B cell (primary cell): ENCODE data around the gene APOL6. TPM values are rescaled to one million over a fixed set of nuclear protein-coding genes. Genes with fewer than 3 reads are reported as not detected.

ENCODE experiments used
- ATAC-seq: fragments of 200-7000 bp; cut with Tn5 transposase; one replicate; pipeline ENCODE4 v1.10.0; 2021; ENCODE audit warnings: low read depth, mild to moderate bottlenecking, moderate number of reproducible peaks, moderate library complexity
- CTCF ChIA-PET: fragments of 350-600 bp; sonication (Branson Sonifier 250); formaldehyde crosslinking; loops from one replicate; lab custom pipeline; 2021; ENCODE audit warnings: antibody characterized with exemption, inconsistent platforms; lab: Charles Lee
- POLR2A ChIA-PET: fragments of 350-600 bp; sonication (Branson Sonifier 250); formaldehyde crosslinking; loops from one replicate; lab custom pipeline; 2021; ENCODE audit warnings: antibody characterized with exemption; lab: Charles Lee
- DNase-seq: peaks from one replicate; pipeline ENCODE4 v3.0.0; 2013
- H2AFZ ChIP-seq: 2 replicates; pipeline ENCODE4 v1.6.1; 2012; ENCODE audit warnings: mild to moderate bottlenecking, low read depth, low read length; ENCODE audit not compliant: insufficient read depth, poor library complexity, severe bottlenecking
- H3K27ac ChIP-seq, 2 donors: 1 replicate in 1 of 2; 2 replicates in 1 of 2; pipeline ENCODE4 v1.5.1; 2012 to 2013; ENCODE audit warnings: low read length in 2 of 2, mild to moderate bottlenecking in 2 of 2, moderate library complexity in 1 of 2
- H3K27me3 ChIP-seq, 4 experiments: fragments of 200-600 bp in 1 of 4; sonication (generic) in 1 of 4; replicated peaks in 1 of 4; 1 replicate in 2 of 4; 2 replicates in 2 of 4; pipeline versions ENCODE4 v1.6.1 to v1.7.0; 2013 to 2016; ENCODE audit warnings: low read length in 3 of 4, mild to moderate bottlenecking in 2 of 4, mixed read lengths in 1 of 4, moderate library complexity in 1 of 4; ENCODE audit not compliant: insufficient read depth in 4 of 4, control insufficient read depth in 3 of 4; ENCODE audit errors: control extremely low read depth in 1 of 4
- H3K36me3 ChIP-seq, 2 experiments: replicated peaks in 1 of 2; 1 replicate in 1 of 2; 2 replicates in 1 of 2; pipeline versions ENCODE4 v1.6.1 to v1.7.1; 2013; ENCODE audit warnings: low read length in 1 of 2; ENCODE audit not compliant: insufficient read depth in 2 of 2, control insufficient read depth in 1 of 2; ENCODE audit errors: control extremely low read depth in 1 of 2, extremely low read depth in 1 of 2
- H3K4me1 ChIP-seq, 2 donors: fragments of 200-600 bp in 1 of 2; sonication (generic) in 1 of 2; 1 replicate in 1 of 2; 2 replicates in 1 of 2; pipeline versions ENCODE4 v1.5.1 to v1.6.1; 2013 to 2017; ENCODE audit warnings: low read length in 2 of 2; ENCODE audit not compliant: control insufficient read depth in 2 of 2, insufficient read depth in 2 of 2
- H3K4me2 ChIP-seq: replicated peaks from 2 replicates; pipeline ENCODE3; 2012; ENCODE audit warnings: mild to moderate bottlenecking, low read depth, low read length; ENCODE audit not compliant: poor library complexity, severe bottlenecking
- H3K4me3 ChIP-seq, 5 experiments: fragments of 200-600 bp in 1 of 5; sonication (generic) in 1 of 5; 1 replicate in 3 of 5; 2 replicates in 2 of 5; pipeline versions ENCODE4 v1.5.1 to v1.7.0; 2011 to 2016; ENCODE audit warnings: low read length in 4 of 5, mild to moderate bottlenecking in 4 of 5, low read depth in 2 of 5, control low read depth in 1 of 5, moderate library complexity in 1 of 5; ENCODE audit not compliant: insufficient read depth in 1 of 5; ENCODE audit errors: control extremely low read depth in 1 of 5, extremely low read depth in 1 of 5
- H3K79me2 ChIP-seq: fragments of 200-600 bp; sonication (generic); one replicate; pipeline ENCODE4 v1.6.0; 2016; ENCODE audit warnings: low read length; ENCODE audit not compliant: control insufficient read depth, insufficient read depth
- H3K9ac ChIP-seq: fragments of 200-600 bp; sonication (generic); 2 replicates; pipeline ENCODE4 v1.6.1; 2017; ENCODE audit warnings: mild to moderate bottlenecking, low read length, moderate library complexity
- H3K9me3 ChIP-seq, 3 donors: one replicate each; pipeline versions ENCODE4 v1.6.1 to v1.7.1; 2013; ENCODE audit warnings: low read length in 2 of 3; ENCODE audit not compliant: control insufficient read depth in 2 of 3, insufficient read depth in 1 of 3; ENCODE audit errors: control extremely low read depth in 1 of 3
- H4K20me1 ChIP-seq: 2 replicates; pipeline ENCODE4 v1.6.0; 2012; ENCODE audit warnings: mild to moderate bottlenecking, low read length; ENCODE audit not compliant: insufficient read depth, control insufficient read depth, poor library complexity, severe bottlenecking
- H3K27ac Mint-ChIP-seq: one replicate; pipeline ENCODE4 v1.8.0; 2021; ENCODE audit warnings: mixed read lengths
- H3K27me3 Mint-ChIP-seq: one replicate; pipeline ENCODE4 v1.8.0; 2021; ENCODE audit warnings: mixed read lengths
- H3K4me1 Mint-ChIP-seq: one replicate; pipeline ENCODE4 v1.8.0; 2021; ENCODE audit warnings: mixed read lengths
- H3K4me3 Mint-ChIP-seq: one replicate; pipeline ENCODE4 v1.8.0; 2021; ENCODE audit warnings: mixed read lengths
- H3K9me3 Mint-ChIP-seq: one replicate; pipeline ENCODE4 v1.8.0; 2022; ENCODE audit warnings: mixed read lengths; ENCODE audit not compliant: insufficient read depth
- EZH2 ChIP-seq: IDR thresholded peaks from 2 replicates; pipeline ENCODE4 v1.6.1; 2012; ENCODE audit warnings: borderline replicate concordance, low read depth, mild to moderate bottlenecking, moderate library complexity, low read length; ENCODE audit not compliant: insufficient read depth, poor library complexity, severe bottlenecking
- WGBS: methylation state at CpG from one replicate; pipeline ENCODE4 v1.1.5; 2013; ENCODE audit warnings: missing lambda C conversion rate; ENCODE audit not compliant: insufficient coverage; 5-methylcytosine and 5-hydroxymethylcytosine counted together
- intact Hi-C: fragments of 100-400 bp; cut with micrococcal nuclease; formaldehyde crosslinking; loops from one replicate; pipeline ENCODE4 v1.10.0; 2022
- polyA plus RNA-seq: library from polyadenylated mRNA; depleted of rRNA; stranded (reverse); fragments of >200 nt; gene quantifications from 2 replicates; pipeline ENCODE4 v1.2.3, GENCODE V29; 2012
- total RNA-seq, 2 donors: library from RNA; stranded (reverse); fragments of 120-200 nt in 1 of 2; gene quantifications; 1 replicate in 1 of 2; 2 replicates in 1 of 2; pipeline versions ENCODE4 v1.2.3 to v1.2.4, GENCODE V29; 2013 to 2022
- TF ChIP-seq, protein P1 (sequence below): fragments of 200-600 bp; IDR thresholded peaks from one replicate; pipeline ENCODE4 v1.8.0; 2022; ENCODE audit warnings: antibody characterized with exemption, mild to moderate bottlenecking

APOL6 gene
- total and polyA plus RNA-seq, 2 donors (not counting 1 experiment from before 2014, with no cell fraction given): 2.3 to 7.0 TPM

DNA sequence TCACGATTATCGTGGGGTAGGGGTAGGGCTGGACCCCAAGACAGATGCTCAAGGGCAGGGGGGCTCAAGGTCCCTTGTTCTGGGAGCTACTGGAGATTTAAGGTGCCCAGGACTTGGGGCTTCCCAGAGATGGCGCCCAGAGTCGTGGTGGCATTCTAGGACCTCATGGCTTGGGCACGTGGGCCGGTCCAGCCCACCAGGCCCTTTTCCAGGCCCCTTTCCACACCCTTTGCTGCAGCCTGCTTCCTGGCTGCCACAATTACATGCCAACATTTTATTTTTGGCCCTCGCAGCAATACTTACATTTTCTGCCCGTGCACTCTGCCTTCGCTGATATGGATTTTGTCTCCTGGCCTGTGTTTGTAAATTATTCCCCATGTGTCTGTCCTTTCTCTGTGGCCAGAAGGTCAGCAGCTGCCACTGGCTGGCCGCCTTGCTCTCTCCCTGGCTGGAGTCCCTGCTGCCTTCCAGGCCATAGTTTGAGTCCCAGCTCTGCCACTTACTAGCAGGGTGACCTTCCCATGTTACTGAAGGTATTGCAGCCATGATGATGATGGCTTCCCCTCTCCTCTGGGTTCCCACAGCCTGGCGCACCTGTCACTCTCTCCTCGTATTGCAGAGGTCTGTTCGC is 42.3 kb upstream of the APOL6 start:
- Histone ChIP-seq H3K27me3 (peaks cover 0 to 23% (median 0%) of the 10 kb centered on the region in 4 experiments), H4K20me1 (no peaks in the 10 kb centered on the region), H3K4me2 (no peak overlapping the region), H3K79me2 (no peaks in the 10 kb centered on the region), H2AFZ (no peak overlapping the region), H3K9ac (no peak overlapping the region), H3K36me3 (no peaks in the 10 kb centered on the region), H3K4me1 (peaks cover 0 to 1% of the 10 kb centered on the region in 2 donors), H3K9me3 (peaks cover 0 to 6% (median 0%) of the 10 kb centered on the region in 3 donors), H3K4me3 (no peak overlapping the region), H3K27ac (no peak overlapping the region)
- H3K27ac Mint-ChIP-seq: no peak overlapping the region
- no peak overlapping the region for H3K4me3 Mint-ChIP-seq
- no peak for DNase-seq
- CTCF ChIA-PET: no interaction called here
- TF ChIP-seq, protein P1, sequence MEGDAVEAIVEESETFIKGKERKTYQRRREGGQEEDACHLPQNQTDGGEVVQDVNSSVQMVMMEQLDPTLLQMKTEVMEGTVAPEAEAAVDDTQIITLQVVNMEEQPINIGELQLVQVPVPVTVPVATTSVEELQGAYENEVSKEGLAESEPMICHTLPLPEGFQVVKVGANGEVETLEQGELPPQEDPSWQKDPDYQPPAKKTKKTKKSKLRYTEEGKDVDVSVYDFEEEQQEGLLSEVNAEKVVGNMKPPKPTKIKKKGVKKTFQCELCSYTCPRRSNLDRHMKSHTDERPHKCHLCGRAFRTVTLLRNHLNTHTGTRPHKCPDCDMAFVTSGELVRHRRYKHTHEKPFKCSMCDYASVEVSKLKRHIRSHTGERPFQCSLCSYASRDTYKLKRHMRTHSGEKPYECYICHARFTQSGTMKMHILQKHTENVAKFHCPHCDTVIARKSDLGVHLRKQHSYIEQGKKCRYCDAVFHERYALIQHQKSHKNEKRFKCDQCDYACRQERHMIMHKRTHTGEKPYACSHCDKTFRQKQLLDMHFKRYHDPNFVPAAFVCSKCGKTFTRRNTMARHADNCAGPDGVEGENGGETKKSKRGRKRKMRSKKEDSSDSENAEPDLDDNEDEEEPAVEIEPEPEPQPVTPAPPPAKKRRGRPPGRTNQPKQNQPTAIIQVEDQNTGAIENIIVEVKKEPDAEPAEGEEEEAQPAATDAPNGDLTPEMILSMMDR: no peak
- TF ChIP-seq EZH2: no peak
- POLR2A ChIA-PET: no interaction called here
- peaks cover 39% of the 10 kb centered on the region for H3K27me3 Mint-ChIP-seq
- intact Hi-C loops: no loop called here
- no peaks in the 10 kb centered on the region for H3K4me1 Mint-ChIP-seq
- no peaks in the 10 kb centered on the region for H3K9me3 Mint-ChIP-seq
- ATAC-seq: no peak
- WGBS: 89% methylated on average over 13 of the region's 13 CpGs

DNA sequence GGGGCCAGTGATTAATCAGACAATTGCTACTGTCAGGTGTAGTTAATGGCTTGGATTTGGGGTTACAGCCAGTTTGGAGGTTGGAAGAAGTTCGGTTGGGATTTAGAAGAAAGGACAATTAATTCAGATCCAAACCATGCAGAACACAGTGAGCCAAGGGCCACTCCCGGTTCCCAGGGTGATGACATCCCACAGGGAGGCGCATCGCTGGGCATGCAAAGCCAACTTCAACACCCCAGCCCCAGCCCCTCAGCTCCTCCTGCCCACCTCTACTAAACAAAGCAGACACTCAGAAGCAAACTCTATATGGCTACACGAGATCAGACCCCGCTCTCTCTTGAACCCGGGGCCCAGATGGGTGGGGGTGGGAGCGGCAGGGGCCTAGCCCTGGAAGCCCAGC is 41.3 kb upstream of the APOL6 start:
- Mint-ChIP-seq H3K9me3 (no peaks in the 10 kb centered on the region), H3K27me3 (peaks cover 39% of the 10 kb centered on the region), H3K27ac (no peak overlapping the region), H3K4me3 (no peak overlapping the region), H3K4me1 (peaks cover 6% of the 10 kb centered on the region)
- peaks cover 9 to 11% of the 10 kb centered on the region in 2 donors for H3K4me1 ChIP-seq
- intact Hi-C loops: no loop called here
- POLR2A ChIA-PET: no interaction called here
- TF ChIP-seq, protein P1: no peak
- no peak for TF ChIP-seq EZH2
- no peak overlapping the region for H3K27ac ChIP-seq
- no peaks in the 10 kb centered on the region for H4K20me1 ChIP-seq
- DNase-seq (no peak), ATAC-seq (no peak)
- H2AFZ ChIP-seq: no peak overlapping the region
- H3K79me2 ChIP-seq: no peaks in the 10 kb centered on the region
- peaks cover 0 to 6% (median 0%) of the 10 kb centered on the region in 3 donors for H3K9me3 ChIP-seq
- no peak overlapping the region for H3K4me2 ChIP-seq
- 96% methylated on average over 3 of the region's 8 CpGs for WGBS
- peaks cover 0 to 23% (median 0%) of the 10 kb centered on the region in 4 experiments for H3K27me3 ChIP-seq
- no peak overlapping the region for H3K9ac ChIP-seq
- no peak overlapping the region for H3K4me3 ChIP-seq
- H3K36me3 ChIP-seq: no peaks in the 10 kb centered on the region
- CTCF ChIA-PET: no interaction called here
